Skeletal muscle tissue (tissue), 4 donors: ENCODE results near the gene PARP15. TPM values are rescaled to one million over a fixed set of nuclear protein-coding genes. Genes with fewer than 3 reads are reported as not detected.
A peak's percentile ranks its signal among the peaks of the same experiment; 100 is the strongest.

Experiments
- H3K27ac ChIP-seq: one replicate; pipeline ENCODE4 v1.7.0; 2013; ENCODE audit warnings: mild to moderate bottlenecking, low read depth, low read length, inconsistent platforms
- H3K27me3 ChIP-seq, 3 donors: one replicate each; pipeline ENCODE4 v1.7.0; 2013; ENCODE audit warnings: low read length in 3 of 3; ENCODE audit not compliant: control insufficient read depth in 3 of 3, insufficient read depth in 3 of 3
- H3K36me3 ChIP-seq, 3 donors: one replicate each; pipeline ENCODE4 v1.7.0; 2013; ENCODE audit warnings: low read length in 3 of 3; ENCODE audit not compliant: control insufficient read depth in 3 of 3, insufficient read depth in 3 of 3
- H3K4me1 ChIP-seq, 3 donors: one replicate each; pipeline ENCODE4 v1.7.0; 2013; ENCODE audit warnings: low read length in 3 of 3, mild to moderate bottlenecking in 3 of 3; ENCODE audit not compliant: control insufficient read depth in 3 of 3, insufficient read depth in 3 of 3
- H3K4me3 ChIP-seq, 3 donors: one replicate each; pipeline ENCODE4 v1.7.0; 2013; ENCODE audit warnings: low read length in 3 of 3
- H3K9ac ChIP-seq, 3 donors: one replicate each; pipeline ENCODE4 v1.7.0; 2013; ENCODE audit warnings: low read length in 3 of 3, mild to moderate bottlenecking in 3 of 3, moderate library complexity in 2 of 3, low read depth in 1 of 3
- H3K9me3 ChIP-seq, 3 donors: one replicate each; pipeline ENCODE4 v1.7.0; 2013; ENCODE audit warnings: low read length in 3 of 3; ENCODE audit not compliant: control insufficient read depth in 3 of 3
- total RNA-seq: library from RNA; depleted of rRNA; stranded (reverse); fragments of >200 nt; gene quantifications from one replicate; pipeline ENCODE4 v1.2.3, GENCODE V29; 2014
- donor health status: Osteomylitis.

The PARP15 gene
- total RNA-seq: 2.6 TPM

GRCh38 chr3:122577409-122578031, at the start of gene PARP15:
PARP15 (plus strand) TSS chr3:122577650; CDS start chr3:122577668, 18 bp downstream.
- H3K9me3 ChIP-seq: peaks cover 0 to 3% (median 3%) of the 10 kb centered on the region in 3 donors
- peak within 1 kb of the TSS; percentile 63 to 68 (median 63) for H3K9ac ChIP-seq
- peak within 1 kb of the TSS; percentile 4 for H3K27ac ChIP-seq
- H3K36me3 ChIP-seq: peaks cover 0 to 5% (median 0%) of the 10 kb centered on the region in 3 donors
- no peaks in the 10 kb centered on the region for H3K27me3 ChIP-seq
- peak within 1 kb of the TSS; percentile 59 to 71 (median 65) for H3K4me3 ChIP-seq
- peaks cover 0 to 6% (median 4%) of the 10 kb centered on the region in 3 donors for H3K4me1 ChIP-seq

- Histone ChIP-seq H3K9ac (no peak overlapping the region), H3K4me3 (no peak overlapping the region), H3K9me3 (no peaks in the 10 kb centered on the region), H3K4me1 (no peaks in the 10 kb centered on the region), H3K36me3 (peaks cover 19 to 55% (median 46%) of the 10 kb centered on the region in 3 donors), H3K27ac (no peak overlapping the region), H3K27me3 (no peaks in the 10 kb centered on the region)
These were observed 47.3 kb upstream of the PARP15 start for GRCh38 chr3:122530164-122530563.

- no peaks in the 10 kb centered on the region for H3K27me3 ChIP-seq
- no peak overlapping the region for H3K4me3 ChIP-seq
- peaks cover 15 to 57% (median 57%) of the 10 kb centered on the region in 3 donors for H3K36me3 ChIP-seq
These were observed 44.0 kb upstream of the PARP15 start for GRCh38 chr3:122533480-122533879.

DNA sequence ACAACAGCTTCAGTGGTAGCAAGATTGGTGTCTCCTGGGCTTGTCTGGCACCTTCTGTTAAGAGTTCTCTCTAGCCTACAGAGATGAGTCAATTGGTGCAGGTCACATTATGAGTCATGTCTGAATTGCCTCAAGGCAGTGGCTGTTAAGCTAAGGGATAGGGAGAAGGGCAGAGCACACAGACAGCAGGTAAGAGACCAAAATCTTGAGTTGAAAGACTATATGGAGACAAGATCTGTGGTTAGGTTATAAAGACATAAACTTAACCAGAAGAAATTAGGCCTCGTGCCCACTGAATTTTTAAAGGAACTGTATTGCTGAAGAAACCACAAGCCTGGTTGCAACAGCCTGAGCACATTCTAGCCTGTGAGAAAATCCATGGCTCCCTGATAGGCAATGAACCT, 43.5 kb upstream of the PARP15 start:
- Histone ChIP-seq H3K4me1 (no peaks in the 10 kb centered on the region), H3K36me3 (peaks cover 15 to 60% (median 58%) of the 10 kb centered on the region in 3 donors), H3K4me3 (no peak overlapping the region), H3K27ac (no peak overlapping the region), H3K27me3 (no peaks in the 10 kb centered on the region), H3K9ac (no peak overlapping the region), H3K9me3 (no peaks in the 10 kb centered on the region)

More at GRCh38 chr3:122533480-122533879, 44.0 kb upstream of the PARP15 start:
- no peaks in the 10 kb centered on the region for H3K9me3 ChIP-seq
- no peak overlapping the region for H3K9ac ChIP-seq
- H3K27ac ChIP-seq: no peak overlapping the region
- H3K4me1 ChIP-seq: no peaks in the 10 kb centered on the region

DNA sequence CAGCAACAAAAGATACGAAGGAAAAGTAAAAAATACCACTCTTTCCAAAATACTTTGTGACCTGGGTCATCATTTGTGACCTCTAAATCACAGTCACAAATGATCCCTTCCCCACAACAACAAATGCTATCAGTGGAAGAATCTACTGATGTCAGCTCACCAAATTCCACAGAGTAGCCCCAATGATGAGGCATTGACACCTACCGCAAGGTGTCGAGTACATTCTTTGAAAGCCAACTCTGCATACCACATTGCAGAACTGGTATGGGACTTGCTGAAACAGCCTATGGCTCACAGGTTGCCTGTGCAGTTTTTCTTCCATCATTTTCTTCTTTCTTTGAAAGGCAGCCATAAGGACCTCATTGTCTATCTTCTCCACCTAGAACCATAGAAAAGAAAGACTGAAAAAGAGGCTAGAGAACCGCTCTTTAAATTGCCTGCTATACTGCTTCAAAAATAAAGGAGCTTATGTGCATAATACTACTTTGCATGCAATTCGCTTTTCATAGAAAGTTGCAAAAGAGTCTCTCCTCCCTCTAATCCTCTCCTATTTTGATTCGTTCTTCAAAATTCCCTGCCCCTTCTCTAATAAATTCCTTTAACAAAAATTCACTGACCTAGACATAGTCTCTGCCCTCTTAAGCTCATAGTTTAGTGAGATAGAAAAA, 41.4 kb upstream of the PARP15 start:
- H3K36me3 ChIP-seq: peaks cover 15 to 67% (median 65%) of the 10 kb centered on the region in 3 donors

DNA sequence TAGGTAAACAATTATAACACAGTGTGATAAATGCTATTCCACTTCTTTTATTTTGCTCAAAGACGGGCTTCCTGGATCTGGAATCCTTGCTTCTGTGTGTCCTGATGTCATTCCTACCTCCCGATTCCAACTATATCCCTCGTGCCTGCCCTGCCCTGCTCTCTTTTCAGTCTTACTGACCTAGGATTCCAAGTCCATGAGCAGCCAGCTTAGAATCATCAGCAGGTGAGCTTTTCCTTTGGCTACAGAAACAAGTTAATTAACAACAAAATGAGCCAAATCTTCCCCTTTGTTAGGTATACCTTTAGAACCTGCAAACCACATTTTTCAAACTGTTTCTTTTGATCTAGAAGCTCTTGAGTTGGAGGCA, 40.8 kb upstream of the PARP15 start:
- Histone ChIP-seq H3K36me3 (peaks cover 15 to 71% (median 69%) of the 10 kb centered on the region in 3 donors), H3K27me3 (no peaks in the 10 kb centered on the region), H3K9ac (no peak overlapping the region), H3K4me3 (no peak overlapping the region), H3K9me3 (no peaks in the 10 kb centered on the region), H3K4me1 (no peaks in the 10 kb centered on the region), H3K27ac (no peak overlapping the region)

More for the DNA sequence above, 41.4 kb upstream of the PARP15 start:
- H3K9ac ChIP-seq: no peak overlapping the region
- H3K27me3 ChIP-seq: no peaks in the 10 kb centered on the region
- H3K9me3 ChIP-seq: no peaks in the 10 kb centered on the region
- no peak overlapping the region for H3K4me3 ChIP-seq
- H3K27ac ChIP-seq: no peak overlapping the region
- no peaks in the 10 kb centered on the region for H3K4me1 ChIP-seq

DNA sequence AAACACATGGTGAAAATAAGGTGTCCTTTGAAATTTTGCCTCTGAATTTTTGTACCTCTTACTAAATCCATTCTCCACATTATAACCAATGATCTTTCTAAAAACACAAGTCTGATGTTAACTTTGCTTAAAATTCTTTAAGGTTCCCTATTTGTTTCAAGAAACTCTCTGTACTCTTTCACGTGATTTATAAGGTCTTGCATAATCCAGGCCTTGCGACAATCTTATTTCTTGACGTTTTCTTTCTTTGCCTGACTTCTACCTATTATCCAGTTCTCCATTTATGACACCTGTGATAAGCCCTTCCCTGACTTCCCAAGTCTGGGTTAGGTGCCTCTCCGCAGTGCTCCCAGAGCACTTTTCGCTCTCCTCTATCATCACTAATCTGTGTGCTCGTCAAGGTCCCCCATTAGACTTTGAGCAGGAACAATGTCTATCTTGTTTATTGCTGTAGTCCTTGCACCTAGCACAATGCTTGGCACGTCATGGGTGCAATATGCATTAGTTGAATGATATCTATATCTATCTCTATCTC, 38.4 kb upstream of the PARP15 start:
- no peak overlapping the region for H3K4me3 ChIP-seq
- H3K9me3 ChIP-seq: no peaks in the 10 kb centered on the region
- H3K4me1 ChIP-seq: no peaks in the 10 kb centered on the region
- no peak overlapping the region for H3K27ac ChIP-seq
- H3K9ac ChIP-seq: no peak overlapping the region
- H3K36me3 ChIP-seq: peaks cover 0 to 49% (median 47%) of the 10 kb centered on the region in 3 donors
- no peaks in the 10 kb centered on the region for H3K27me3 ChIP-seq

- H3K4me3 ChIP-seq: no peak overlapping the region
- peaks cover 8 to 47% (median 38%) of the 10 kb centered on the region in 3 donors for H3K36me3 ChIP-seq
- H3K9ac ChIP-seq: no peak overlapping the region
- H3K4me1 ChIP-seq: no peaks in the 10 kb centered on the region
- no peaks in the 10 kb centered on the region for H3K27me3 ChIP-seq
- H3K27ac ChIP-seq: no peak overlapping the region
- H3K9me3 ChIP-seq: no peaks in the 10 kb centered on the region
These were observed 31.3 kb upstream of the PARP15 start for GRCh38 chr3:122546151-122546550.

DNA sequence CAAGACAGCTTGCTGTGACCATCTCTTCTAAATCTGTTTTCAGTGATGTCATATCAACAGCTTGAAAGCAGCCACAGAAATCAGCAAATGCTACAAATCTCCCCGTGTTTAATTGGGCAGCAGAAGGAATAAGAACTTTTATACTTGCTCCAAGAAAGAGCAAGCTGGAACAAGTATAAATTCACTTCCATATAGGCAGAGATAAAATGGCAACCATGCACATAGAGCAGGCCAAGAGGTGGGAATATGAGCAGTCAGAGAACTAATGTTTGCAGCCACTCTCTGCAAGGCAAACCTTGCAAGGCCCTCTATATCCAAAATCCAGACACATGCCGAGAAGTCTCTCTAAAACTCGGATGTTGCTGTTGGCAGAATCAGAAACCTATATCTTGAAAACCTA, 29.4 kb upstream of the PARP15 start:
- H3K36me3 ChIP-seq: peaks cover 11 to 53% (median 43%) of the 10 kb centered on the region in 3 donors

GRCh38 chr3:122548619-122549018, 28.8 kb upstream of the PARP15 start:
- no peaks in the 10 kb centered on the region for H3K27me3 ChIP-seq
- no peaks in the 10 kb centered on the region for H3K9me3 ChIP-seq
- no peak overlapping the region for H3K9ac ChIP-seq
- no peak overlapping the region for H3K4me3 ChIP-seq
- H3K4me1 ChIP-seq: no peaks in the 10 kb centered on the region
- H3K36me3 ChIP-seq: peaks cover 12 to 53% (median 47%) of the 10 kb centered on the region in 3 donors
- H3K27ac ChIP-seq: no peak overlapping the region

More for the DNA sequence above, 29.4 kb upstream of the PARP15 start:
- Histone ChIP-seq H3K27me3 (no peaks in the 10 kb centered on the region), H3K4me3 (no peak overlapping the region), H3K4me1 (no peaks in the 10 kb centered on the region), H3K9me3 (no peaks in the 10 kb centered on the region), H3K27ac (no peak overlapping the region), H3K9ac (no peak overlapping the region)
